Muscle of leg (tissue), 11 donors: ENCODE data around the gene ACTR1A. TPM values are rescaled to one million over a fixed set of nuclear protein-coding genes. Genes with fewer than 3 reads are reported as not detected.
"Not testable (repeated sequence)": the region's sequence is repeated elsewhere in the genome, so short reads cannot be mapped to it uniquely, and the experiment has no call there.

Experiments used
- DNase-seq: peaks from one replicate; pipeline ENCODE4 v3.0.0; 2013
- H3K27ac ChIP-seq: one replicate; pipeline ENCODE4 v1.5.1; 2013; ENCODE audit warnings: mild to moderate bottlenecking, low read length, control low read depth
- H3K27me3 ChIP-seq: one replicate; pipeline ENCODE4 v1.6.1; 2013; ENCODE audit warnings: low read length; ENCODE audit not compliant: control insufficient read depth, insufficient read depth
- H3K36me3 ChIP-seq: one replicate; pipeline ENCODE4 v1.6.1; 2013; ENCODE audit warnings: low read length; ENCODE audit not compliant: control insufficient read depth, insufficient read depth
- H3K4me1 ChIP-seq: one replicate; pipeline ENCODE4 v1.6.1; 2013; ENCODE audit warnings: low read length; ENCODE audit not compliant: control insufficient read depth, insufficient read depth
- H3K4me3 ChIP-seq: one replicate; pipeline ENCODE4 v1.5.1; 2013; ENCODE audit warnings: low read length, control low read depth
- H3K9me3 ChIP-seq: replicated peaks from 2 replicates; pipeline ENCODE4 v1.6.1; 2013; ENCODE audit warnings: low read depth, low read length; ENCODE audit not compliant: control insufficient read depth
- WGBS: methylation state at CpG from one replicate; pipeline ENCODE4 v1.1.5; 2013; ENCODE audit warnings: missing lambda C conversion rate; ENCODE audit not compliant: insufficient coverage; 5-methylcytosine and 5-hydroxymethylcytosine counted together
- polyA plus RNA-seq, 8 donors: library from polyadenylated mRNA; unstranded; fragments of 120-200 nt; gene quantifications; one replicate each; pipeline versions ENCODE4 v1.2.1 to v1.2.3, GENCODE V29; 2013; ENCODE audit warnings: inconsistent platforms in 1 of 8, low replicate concordance in 1 of 8; ENCODE audit not compliant: insufficient read length in 8 of 8, insufficient read depth in 1 of 8
- total RNA-seq: library from RNA; stranded (reverse); fragments of 120-200 nt; gene quantifications from one replicate; pipeline ENCODE4 v1.2.4, GENCODE V29; 2013

The ACTR1A gene
- total and polyA plus RNA-seq, 9 donors, result 64.4 to 85.5 (median 80.0) TPM

DNA sequence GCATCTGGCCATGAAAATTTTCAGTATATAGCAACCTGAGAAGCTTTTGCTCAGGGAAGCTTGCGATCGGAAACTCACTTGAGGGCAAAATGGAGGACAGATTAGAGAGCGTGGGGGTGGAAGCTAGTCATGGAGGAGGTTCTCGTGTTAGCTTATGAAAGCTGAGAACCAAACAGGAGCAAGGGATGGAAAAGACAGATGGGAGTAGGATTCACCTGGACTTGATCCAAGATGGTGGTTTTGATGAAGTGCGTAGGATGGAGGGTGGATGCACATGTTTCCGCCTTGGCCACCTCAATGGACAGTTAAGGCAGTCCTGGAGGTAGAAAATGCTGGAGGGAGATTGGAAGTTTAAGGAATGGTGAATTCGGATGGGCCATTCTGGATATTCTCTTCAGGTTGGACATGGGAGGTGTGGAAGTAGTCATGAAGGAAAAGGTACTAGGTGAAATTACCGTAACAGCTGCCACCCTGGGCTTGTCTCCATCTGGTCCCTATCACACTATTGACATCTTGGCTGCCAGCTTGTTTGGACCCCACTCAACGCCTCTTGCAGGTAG is 44.8 kb downstream of the ACTR1A start:
- WGBS, result 80% methylated on average over 6 of the region's 9 CpGs
- H3K4me1 ChIP-seq, result peaks cover 22% of the 10 kb centered on the region
- no peak overlapping the region for H3K27ac ChIP-seq
- no peak for DNase-seq
- H3K27me3 ChIP-seq, result peaks cover 21% of the 10 kb centered on the region
- no peak overlapping the region for H3K4me3 ChIP-seq
- H3K36me3 ChIP-seq, result no peaks in the 10 kb centered on the region
- no peaks in the 10 kb centered on the region for H3K9me3 ChIP-seq

GRCh38 chr10:102455893-102456471 is 46.5 kb downstream of the ACTR1A start:
- Histone ChIP-seq H3K9me3 (no peaks in the 10 kb centered on the region), H3K27me3 (peaks cover 6% of the 10 kb centered on the region), H3K4me1 (peaks cover 19% of the 10 kb centered on the region), H3K27ac (no peak overlapping the region), H3K4me3 (no peak overlapping the region), H3K36me3 (no peaks in the 10 kb centered on the region)
- DNase-seq, result no peak
- 48% methylated on average over 7 of the region's 7 CpGs for WGBS

DNA sequence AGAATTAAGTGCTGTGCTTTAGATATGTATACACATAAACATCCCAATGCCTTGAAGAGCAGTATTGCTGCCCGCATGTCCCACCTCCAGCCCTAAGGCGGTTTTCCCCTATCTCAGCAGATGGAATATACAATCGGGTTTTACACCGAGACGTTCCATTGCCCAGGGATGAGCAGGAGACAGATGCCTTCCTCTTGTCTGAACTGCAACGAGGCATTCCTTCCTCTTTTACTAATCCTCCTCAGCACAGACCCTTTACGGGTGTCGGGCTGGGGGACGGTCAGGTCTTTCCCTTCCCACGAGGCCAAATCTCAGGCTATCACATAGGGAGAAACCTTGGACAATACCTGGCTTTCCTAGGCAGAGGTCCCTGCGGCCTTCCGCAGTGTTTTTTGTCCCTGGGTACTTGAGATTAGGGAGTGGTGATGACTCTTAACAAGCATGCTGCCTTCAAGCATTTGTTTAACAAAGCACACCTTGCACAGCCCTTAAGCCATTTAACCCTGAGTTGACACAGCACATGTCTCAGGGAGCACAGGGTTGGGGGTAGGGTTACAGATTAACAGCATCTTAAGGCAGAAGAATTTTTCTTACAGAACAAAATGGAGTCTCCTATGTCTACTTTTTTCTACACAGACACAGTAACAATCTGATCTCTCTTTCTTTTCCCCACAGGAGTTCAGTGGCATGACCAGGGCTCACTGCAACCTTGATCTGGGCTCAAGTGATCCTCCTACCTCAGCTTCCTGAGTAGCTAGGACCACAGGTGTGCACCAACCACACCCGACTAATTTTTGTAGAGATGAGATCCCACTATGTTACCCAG is 47.6 kb downstream of the ACTR1A start:
- DNase-seq, H3K27ac ChIP-seq, H3K27me3 ChIP-seq, H3K36me3 ChIP-seq, H3K4me3 ChIP-seq, H3K9me3 ChIP-seq: not testable (repeated sequence)
- peaks cover 19% of the 10 kb centered on the region for H3K4me1 ChIP-seq
- WGBS, result 70% methylated on average over 2 of the region's 13 CpGs

DNA sequence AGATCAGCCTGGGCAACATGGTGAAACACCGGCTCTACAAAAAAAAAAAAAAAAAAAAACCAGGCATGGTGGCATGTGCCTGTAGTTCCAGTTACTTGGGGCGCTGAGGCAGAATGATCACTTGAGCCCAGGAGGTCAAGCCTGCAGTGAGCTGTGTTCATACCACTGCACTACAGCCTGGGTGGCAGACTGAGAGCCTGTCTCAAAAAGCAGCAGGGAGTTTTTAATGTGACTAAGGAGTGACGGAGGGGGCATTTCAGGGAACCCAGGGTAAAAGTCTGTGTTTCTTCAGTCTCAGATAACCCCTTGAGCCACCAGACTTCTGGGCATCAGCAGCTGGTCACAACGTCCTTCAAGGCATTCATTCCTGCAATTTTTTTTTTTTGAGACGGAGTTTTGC is 49.0 kb downstream of the ACTR1A start:
- H3K36me3 ChIP-seq, result no peaks in the 10 kb centered on the region
- WGBS, result 80% methylated on average over 5 of the region's 5 CpGs
- DNase-seq, result no peak
- H3K9me3 ChIP-seq, result no peaks in the 10 kb centered on the region
- peak overlapping the region; percentile 55 for H3K27ac ChIP-seq
- H3K4me1 ChIP-seq, result peaks cover 26% of the 10 kb centered on the region
- H3K27me3 ChIP-seq, result no peaks in the 10 kb centered on the region
- no peak overlapping the region for H3K4me3 ChIP-seq

GRCh38 chr10:102452672-102453340 is 49.7 kb downstream of the ACTR1A start:
- 13% methylated on average over 2 of the region's 3 CpGs for WGBS
- peak; percentile 54 for DNase-seq
- peaks cover 26% of the 10 kb centered on the region for H3K4me1 ChIP-seq
- H3K9me3 ChIP-seq, result no peaks in the 10 kb centered on the region
- H3K36me3 ChIP-seq, result no peaks in the 10 kb centered on the region
- H3K27me3 ChIP-seq, result no peaks in the 10 kb centered on the region
- no peak overlapping the region for H3K4me3 ChIP-seq
- H3K27ac ChIP-seq, result peak overlapping the region; percentile 55

DNA sequence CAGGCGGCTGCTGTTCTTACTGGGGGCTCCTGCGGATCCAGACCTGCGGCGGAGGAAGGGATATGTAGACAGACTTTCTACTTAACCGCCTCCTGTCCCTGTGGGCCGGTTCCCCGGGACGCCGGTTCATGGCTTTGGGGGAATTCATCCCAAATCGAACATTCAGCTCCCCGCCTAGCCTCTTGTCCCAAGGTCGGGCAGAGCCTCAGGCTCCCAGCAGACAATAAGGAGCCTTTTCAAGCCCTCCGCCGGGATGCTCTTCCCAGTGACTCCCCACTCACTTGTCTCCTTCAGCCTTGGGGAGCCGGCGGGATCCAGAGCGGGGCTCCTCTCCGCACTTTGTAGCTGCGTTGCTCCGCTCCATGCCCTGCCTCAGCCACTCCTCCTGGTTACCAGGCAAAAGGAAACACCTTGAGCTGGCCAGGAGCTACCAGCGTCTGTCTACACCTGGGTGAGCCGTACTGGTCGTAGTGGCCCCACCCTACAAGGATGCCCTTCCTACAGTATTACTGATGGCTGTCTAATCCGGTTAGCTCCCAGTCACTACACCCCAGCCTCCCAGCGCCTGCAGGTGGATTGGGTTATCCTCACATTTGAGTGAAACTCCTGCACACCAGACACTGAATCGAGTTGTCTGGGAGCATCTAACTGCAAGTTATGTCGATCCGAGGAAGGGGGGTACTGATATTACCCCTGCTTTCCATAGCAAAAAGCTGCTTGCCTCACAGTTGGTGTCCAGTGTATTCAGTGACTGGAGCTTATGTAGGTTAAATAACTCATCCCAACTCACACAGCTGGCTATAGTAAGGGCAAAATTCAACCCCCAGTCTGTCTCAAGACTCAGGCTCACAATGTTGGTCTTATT is 51.2 kb downstream of the ACTR1A start, which contains the start of gene C10orf95:
TSS of gene C10orf95 (minus strand) at position 439 of the 865 bp plus-strand sequence. CDS start 450 bp downstream, outside the sequence.
- H3K9me3 ChIP-seq, result no peaks in the 10 kb centered on the region
- peak within 1 kb of the TSS; percentile 72 for H3K4me3 ChIP-seq
- H3K27me3 ChIP-seq, result no peaks in the 10 kb centered on the region
- peaks cover 26% of the 10 kb centered on the region for H3K4me1 ChIP-seq
- H3K27ac ChIP-seq, result peak within 1 kb of the TSS; percentile 7
- WGBS, result 13% methylated on average over 17 of the region's 28 CpGs
- H3K36me3 ChIP-seq, result no peaks in the 10 kb centered on the region
- DNase-seq, result no peak

GRCh38 chr10:102450374-102451104 is 52.0 kb downstream of the ACTR1A start:
- DNase-seq, result peak; percentile 93
- Histone ChIP-seq H3K9me3 (no peaks in the 10 kb centered on the region), H3K27me3 (no peaks in the 10 kb centered on the region), H3K4me1 (peaks cover 26% of the 10 kb centered on the region), H3K36me3 (no peaks in the 10 kb centered on the region), H3K27ac (peak overlapping the region; percentile 69), H3K4me3 (peak overlapping the region; percentile 72)
- under 1% methylated on average over 104 of the region's 104 CpGs for WGBS

DNA sequence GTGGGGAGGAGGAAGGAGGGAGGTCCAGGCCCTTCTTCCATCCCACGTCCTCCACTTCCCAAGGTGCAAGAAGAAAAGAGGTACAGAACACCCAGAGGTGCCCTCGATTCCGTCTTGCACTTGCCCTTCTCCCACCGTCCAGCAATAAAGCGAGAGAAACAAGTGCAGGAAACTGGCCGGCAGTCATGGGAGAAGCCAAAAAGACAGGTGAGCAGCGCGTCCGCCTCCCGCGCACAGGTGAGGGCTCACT is 52.5 kb downstream of the ACTR1A start:
- H3K36me3 ChIP-seq, result no peaks in the 10 kb centered on the region
- WGBS, result 0% methylated on average over 10 of the region's 11 CpGs

More for the DNA sequence above, 52.5 kb downstream of the ACTR1A start:
- Histone ChIP-seq H3K27ac (peak overlapping the region; percentile 69), H3K9me3 (no peaks in the 10 kb centered on the region), H3K4me3 (peak overlapping the region; percentile 72), H3K27me3 (no peaks in the 10 kb centered on the region), H3K4me1 (peaks cover 26% of the 10 kb centered on the region)
- DNase-seq, result no peak
